H1 (cell line): ENCODE data around the gene ADAM30. TPM values are rescaled to one million over a fixed set of nuclear protein-coding genes. Genes with fewer than 3 reads are reported as not detected.

Experiments
- CHD2 ChIP-seq: IDR thresholded peaks from 2 replicates; pipeline ENCODE4 v1.6.1; 2012; ENCODE audit warnings: low read length, improper control_type of control experiment
- E2F6 ChIP-seq: IDR thresholded peaks from 2 replicates; pipeline ENCODE4 v1.6.1; 2012; ENCODE audit warnings: inconsistent platforms
- NANOG ChIP-seq: IDR thresholded peaks from 2 replicates; pipeline ENCODE4 v1.6.1; 2011; ENCODE audit warnings: low read length, low read depth, mild to moderate bottlenecking, inconsistent platforms; ENCODE audit not compliant: insufficient read depth, poor library complexity, severe bottlenecking
- POLR2AphosphoS5 ChIP-seq: IDR thresholded peaks from 2 replicates; pipeline ENCODE4 v1.6.1; 2011; ENCODE audit warnings: low read depth, low read length
- polyA plus RNA-seq, 7 experiments: library from polyadenylated mRNA; depleted of rRNA in 3 of 7; stranded (reverse) in 5 of 7; unstranded in 2 of 7; fragments of >200 nt in 5 of 7; fragments of 200-250 nt in 2 of 7; gene quantifications; 1 replicate in 5 of 7; 2 replicates in 1 of 7; 4 replicates in 1 of 7; pipeline versions ENCODE4 v1.2.1 to v1.2.3, GENCODE V29; 2011 to 2013; ENCODE audit warnings: missing spikeins in 2 of 7, mixed read lengths in 2 of 7
- total RNA-seq: library from RNA; stranded (reverse); fragmentation: NEBNext Ultra II Directional; extraction: Animal tissue kit (Norgen Biotek cat#: 25700); gene quantifications from 2 replicates; pipeline ENCODE4 v1.2.1, GENCODE V29; 2021

ADAM30 gene
- total and polyA plus RNA-seq, 2 of the 8 experiments (the other 6 are each of a cell fraction or from before 2014, with no cell fraction given), result not detected

- TF ChIP-seq CHD2, result no peak
- no peak for TF ChIP-seq E2F6
- TF ChIP-seq POLR2AphosphoS5, result no peak
- TF ChIP-seq NANOG, result no peak
Observed at GRCh38 chr1:119926553-119926952, 30.2 kb upstream of the ADAM30 start (continued).
